ENCODE results near the gene FAP.

The FAP gene

GRCh38 chr2:162230761-162231160, 12.5 kb downstream of the FAP start:
- H3K27ac ChIP-seq, result no peak overlapping the region
- no peak for TF ChIP-seq CTCF (IDR thresholded peaks at IDR 0.05)
- no peak for TF ChIP-seq ZFX (IDR thresholded peaks at IDR 0.05; ENCODE audit: borderline replicate concordance)

- no peak overlapping the region for H3K27ac ChIP-seq
- TF ChIP-seq CTCF (IDR thresholded peaks at IDR 0.05) (no peak), ZFX (IDR thresholded peaks at IDR 0.05; ENCODE audit: borderline replicate concordance) (no peak)
Measured at GRCh38 chr2:162226836-162227235, 16.4 kb downstream of the FAP start.

GRCh38 chr2:162221064-162221463, 22.2 kb downstream of the FAP start:
- TF ChIP-seq CTCF (IDR thresholded peaks at IDR 0.05) (peak; percentile 79), ZFX (IDR thresholded peaks at IDR 0.05; ENCODE audit: borderline replicate concordance) (no peak)
- H3K27ac ChIP-seq, result no peak overlapping the region

- TF ChIP-seq ZFX (IDR thresholded peaks at IDR 0.05; ENCODE audit: borderline replicate concordance) (no peak), CTCF (IDR thresholded peaks at IDR 0.05) (no peak)
- H3K27ac ChIP-seq, result no peak overlapping the region
Measured at GRCh38 chr2:162220368-162220767, 22.9 kb downstream of the FAP start.

- TF ChIP-seq CTCF (IDR thresholded peaks at IDR 0.05) (no peak), ZFX (IDR thresholded peaks at IDR 0.05; ENCODE audit: borderline replicate concordance) (no peak)
- H3K27ac ChIP-seq, result no peak overlapping the region
Measured at GRCh38 chr2:162219426-162219825, 23.8 kb downstream of the FAP start.

- no peak overlapping the region for H3K27ac ChIP-seq
- no peak for TF ChIP-seq ZFX (IDR thresholded peaks at IDR 0.05; ENCODE audit: borderline replicate concordance)
- TF ChIP-seq CTCF (IDR thresholded peaks at IDR 0.05), result no peak
Measured at GRCh38 chr2:162217598-162217997, 25.6 kb downstream of the FAP start.

- TF ChIP-seq CTCF (IDR thresholded peaks at IDR 0.05) (no peak), ZFX (IDR thresholded peaks at IDR 0.05; ENCODE audit: borderline replicate concordance) (no peak)
- H3K27ac ChIP-seq, result no peak overlapping the region
Measured at GRCh38 chr2:162215162-162215561, 28.1 kb downstream of the FAP start.
